GM18870 (cell line): ENCODE data around the gene MCRS1.
"Not testable (repeated sequence)": the region's sequence is repeated elsewhere in the genome, so short reads cannot be mapped to it uniquely, and the experiment has no call there.

Experiments used
- ATAC-seq: cut with Tn5 transposase; IDR thresholded peaks from one replicate; pipeline ENCODE4 v1.9.1; 2021; ENCODE audit warnings: moderate library complexity; ENCODE audit not compliant: unreplicated experiment

Gene MCRS1

GRCh38 chr12:49524660-49525324 lies 43.1 kb downstream of the MCRS1 start:
- ATAC-seq = no peak

- ATAC-seq = no peak
Measured at GRCh38 chr12:49521389-49521788, 46.6 kb downstream of the MCRS1 start.

DNA sequence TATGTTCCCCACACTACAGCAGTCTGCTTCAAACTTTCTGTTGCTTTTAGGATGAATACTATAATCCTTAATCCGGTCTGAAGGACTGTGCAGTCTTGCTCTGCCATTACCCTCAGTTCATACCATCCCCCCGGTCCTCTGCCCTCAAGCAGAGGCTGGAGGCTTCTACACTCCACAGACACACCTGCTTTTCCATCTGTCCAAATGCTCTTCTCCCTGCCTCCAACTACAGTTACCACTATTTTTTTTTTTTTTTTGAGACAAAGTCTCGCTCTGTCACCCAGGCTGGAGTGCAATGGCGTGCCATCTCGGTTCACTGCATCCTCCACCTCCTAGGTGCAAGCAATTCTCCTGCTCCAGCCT lies 48.4 kb downstream of the MCRS1 start:
- ATAC-seq = no peak

- ATAC-seq = no peak
Measured at GRCh38 chr12:49518914-49519573, 48.9 kb downstream of the MCRS1 start.

GRCh38 chr12:49515266-49515665 lies 52.7 kb downstream of the MCRS1 start:
- no peak for ATAC-seq

GRCh38 chr12:49512546-49512945 lies 55.4 kb downstream of the MCRS1 start:
- ATAC-seq = no peak

GRCh38 chr12:49511410-49511809 lies 56.5 kb downstream of the MCRS1 start:
- ATAC-seq = no peak

- not testable (repeated sequence) for ATAC-seq
Measured at GRCh38 chr12:49509681-49510080, 58.3 kb downstream of the MCRS1 start.
